Thoracic aorta (tissue), 2 donors: ENCODE measurements around the gene BAZ2B. TPM values are rescaled to one million over a fixed set of nuclear protein-coding genes. Genes with fewer than 3 reads are reported as not detected.
"Not testable (repeated sequence)": the region's sequence is repeated elsewhere in the genome, so short reads cannot be mapped to it uniquely, and the experiment has no call there.

Experiments used
- ATAC-seq: fragments of 150-250 bp; one replicate; pipeline ENCODE4 v1.8.0; 2017; ENCODE audit warnings: low read depth; ENCODE audit not compliant: insufficient number of reproducible peaks, low FRiP score
- DNase-seq: peaks from one replicate; pipeline ENCODE4 v3.0.0-alpha.2; 2020; ENCODE audit warnings: low spot score
- H3K27ac ChIP-seq, 2 donors: fragments of 200-600 bp; sonication (generic); 1 replicate in 1 of 2; 2 replicates in 1 of 2; pipeline ENCODE4 v1.5.1; 2016; ENCODE audit warnings: mild to moderate bottlenecking in 2 of 2, moderate library complexity in 2 of 2
- H3K27me3 ChIP-seq: fragments of 200-600 bp; sonication (generic); replicated peaks from 2 replicates; pipeline ENCODE4 v1.6.0; 2016; ENCODE audit warnings: mild to moderate bottlenecking; ENCODE audit not compliant: insufficient read depth
- H3K36me3 ChIP-seq: fragments of 200-600 bp; sonication (generic); one replicate; pipeline ENCODE4 v1.5.1; 2016
- H3K4me1 ChIP-seq, 2 donors: fragments of 200-600 bp; sonication (generic); 1 replicate in 1 of 2; 2 replicates in 1 of 2; pipeline versions ENCODE4 v1.5.1 to v1.6.0; 2016; ENCODE audit warnings: low read depth in 2 of 2, mild to moderate bottlenecking in 1 of 2; ENCODE audit not compliant: control insufficient read depth in 1 of 2
- H3K4me3 ChIP-seq: fragments of 200-600 bp; sonication (generic); 2 replicates; pipeline ENCODE4 v1.5.1; 2016; ENCODE audit warnings: mild to moderate bottlenecking
- H3K9me3 ChIP-seq: fragments of 200-600 bp; sonication (generic); 2 replicates; pipeline ENCODE4 v1.5.1; 2016
- total RNA-seq, 2 donors: library from RNA; depleted of rRNA; stranded (reverse); fragments of >200 nt; gene quantifications; one replicate each; pipeline versions ENCODE4 v1.1.0 to v1.2.3, GENCODE V29; 2016
- TF ChIP-seq, protein P1 (sequence below): fragments of 200-600 bp; sonication (generic); IDR thresholded peaks from one replicate; pipeline ENCODE4 v1.5.1; 2019; ENCODE audit warnings: antibody characterized with exemption

BAZ2B gene
- total RNA-seq, 2 donors from 2014 or later = 73.8 to 147 TPM

DNA sequence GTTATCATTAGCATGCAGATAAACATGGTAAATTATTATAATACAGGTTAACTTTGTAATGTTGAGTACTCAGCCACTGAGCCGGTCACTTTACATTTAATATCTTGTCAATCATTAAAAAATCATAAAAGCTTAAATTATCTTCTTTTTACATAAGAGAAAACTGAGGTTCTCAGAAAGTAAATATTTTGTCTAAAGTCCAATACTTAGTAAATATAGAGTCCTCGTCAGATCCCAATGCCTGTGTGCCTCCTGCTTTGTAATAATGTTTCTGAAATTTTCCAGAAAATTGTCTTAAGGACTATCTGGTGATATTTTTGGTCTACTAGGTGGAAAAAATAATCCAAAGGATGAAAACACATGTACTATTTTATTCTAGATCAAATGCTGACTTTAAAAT, 213.6 kb downstream of the BAZ2B start:
- Histone ChIP-seq H3K9me3 (no peaks in the 10 kb centered on the region), H3K36me3 (peaks cover 9% of the 10 kb centered on the region), H3K4me3 (no peak overlapping the region), H3K27ac (no peak overlapping the region), H3K27me3 (no peaks in the 10 kb centered on the region), H3K4me1 (no peaks in the 10 kb centered on the region)
- DNase-seq = no peak
- ATAC-seq = no peak
- TF ChIP-seq, protein P1, sequence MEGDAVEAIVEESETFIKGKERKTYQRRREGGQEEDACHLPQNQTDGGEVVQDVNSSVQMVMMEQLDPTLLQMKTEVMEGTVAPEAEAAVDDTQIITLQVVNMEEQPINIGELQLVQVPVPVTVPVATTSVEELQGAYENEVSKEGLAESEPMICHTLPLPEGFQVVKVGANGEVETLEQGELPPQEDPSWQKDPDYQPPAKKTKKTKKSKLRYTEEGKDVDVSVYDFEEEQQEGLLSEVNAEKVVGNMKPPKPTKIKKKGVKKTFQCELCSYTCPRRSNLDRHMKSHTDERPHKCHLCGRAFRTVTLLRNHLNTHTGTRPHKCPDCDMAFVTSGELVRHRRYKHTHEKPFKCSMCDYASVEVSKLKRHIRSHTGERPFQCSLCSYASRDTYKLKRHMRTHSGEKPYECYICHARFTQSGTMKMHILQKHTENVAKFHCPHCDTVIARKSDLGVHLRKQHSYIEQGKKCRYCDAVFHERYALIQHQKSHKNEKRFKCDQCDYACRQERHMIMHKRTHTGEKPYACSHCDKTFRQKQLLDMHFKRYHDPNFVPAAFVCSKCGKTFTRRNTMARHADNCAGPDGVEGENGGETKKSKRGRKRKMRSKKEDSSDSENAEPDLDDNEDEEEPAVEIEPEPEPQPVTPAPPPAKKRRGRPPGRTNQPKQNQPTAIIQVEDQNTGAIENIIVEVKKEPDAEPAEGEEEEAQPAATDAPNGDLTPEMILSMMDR = no peak

DNA sequence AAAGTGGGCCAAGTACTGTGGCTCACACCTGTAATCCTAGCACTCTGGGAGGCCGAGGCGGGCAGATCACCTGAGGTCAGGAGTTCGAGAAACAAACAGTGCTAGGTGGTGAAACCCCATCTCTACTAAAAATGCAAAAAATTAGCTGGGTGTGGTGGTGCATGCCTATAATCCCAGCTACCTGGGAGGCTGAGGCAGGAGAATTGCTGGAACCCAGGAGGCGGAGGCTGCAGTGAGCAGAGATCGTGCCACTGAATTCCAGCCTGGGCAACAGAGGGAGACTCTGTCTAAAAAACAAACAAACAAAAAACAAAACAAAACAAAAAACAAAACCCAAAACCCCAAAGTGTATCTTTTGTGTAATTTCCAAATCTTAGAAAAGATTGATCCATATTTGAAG, 214.2 kb downstream of the BAZ2B start:
- H3K4me3 ChIP-seq, ATAC-seq, DNase-seq, H3K27ac ChIP-seq, H3K4me1 ChIP-seq, H3K36me3 ChIP-seq, H3K27me3 ChIP-seq, H3K9me3 ChIP-seq: not testable (repeated sequence)

DNA sequence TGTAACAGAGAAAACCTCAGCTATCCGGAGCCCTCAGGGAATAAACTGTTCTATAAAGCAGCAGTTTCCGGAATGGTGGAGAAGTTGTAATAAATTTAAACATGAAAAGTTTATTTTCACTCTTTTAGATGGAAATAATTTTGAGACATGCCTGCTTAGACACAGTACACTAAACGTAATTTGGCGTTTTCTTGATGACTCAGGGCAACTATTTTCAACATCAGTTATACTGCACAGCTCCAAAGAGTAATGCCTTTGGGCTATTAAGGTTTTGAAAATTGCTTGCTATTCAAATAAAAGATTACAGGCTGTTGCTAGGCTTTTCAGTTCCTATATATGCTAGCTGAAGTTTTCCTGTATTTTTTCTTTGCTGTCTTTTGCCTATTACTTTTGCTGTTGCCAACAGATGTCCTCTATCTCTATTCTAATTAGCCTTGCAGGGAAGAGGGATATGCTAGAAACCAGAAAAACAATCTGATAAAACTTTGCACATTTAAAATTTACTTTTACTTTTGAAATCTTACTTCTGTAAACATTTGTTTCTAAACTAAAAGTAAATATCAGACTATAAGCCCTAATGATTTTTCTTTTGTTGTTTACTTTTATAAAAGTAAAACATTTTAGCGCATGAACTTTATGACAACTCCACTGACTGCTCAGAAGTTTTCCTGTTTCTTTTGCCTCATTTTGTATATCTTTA, 216.5 kb downstream of the BAZ2B start:
- ATAC-seq = no peak
- Histone ChIP-seq H3K36me3 (peaks cover 6% of the 10 kb centered on the region), H3K4me3 (no peak overlapping the region), H3K4me1 (no peaks in the 10 kb centered on the region), H3K27me3 (no peaks in the 10 kb centered on the region), H3K27ac (no peak overlapping the region), H3K9me3 (no peaks in the 10 kb centered on the region)
- no peak for DNase-seq
- TF ChIP-seq, protein P1 = no peak

DNA sequence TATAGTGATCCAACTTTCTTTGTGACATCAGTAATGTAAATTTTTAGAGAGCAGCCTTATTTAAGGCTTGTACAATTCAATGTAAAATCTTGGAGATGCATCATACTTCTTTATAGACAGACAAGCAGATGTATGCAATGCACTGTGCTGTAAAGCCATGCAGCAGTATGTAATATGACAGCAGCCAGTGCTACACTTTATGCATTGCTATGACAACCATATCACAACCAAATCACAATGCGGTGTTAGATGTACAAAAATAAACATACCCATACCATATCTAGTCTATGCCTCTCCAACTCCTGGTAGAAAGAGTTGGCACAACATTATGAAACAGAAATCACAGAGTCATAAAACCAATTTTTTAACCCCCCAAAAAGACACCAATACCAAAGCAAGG, 219.5 kb downstream of the BAZ2B start:
- Histone ChIP-seq H3K27ac (no peak overlapping the region), H3K9me3 (no peaks in the 10 kb centered on the region), H3K4me3 (no peak overlapping the region), H3K27me3 (no peaks in the 10 kb centered on the region), H3K36me3 (peaks cover 4% of the 10 kb centered on the region), H3K4me1 (peaks cover 2 to 8% of the 10 kb centered on the region in 2 donors)
- ATAC-seq = no peak
- no peak for DNase-seq
- TF ChIP-seq, protein P1 = no peak

DNA sequence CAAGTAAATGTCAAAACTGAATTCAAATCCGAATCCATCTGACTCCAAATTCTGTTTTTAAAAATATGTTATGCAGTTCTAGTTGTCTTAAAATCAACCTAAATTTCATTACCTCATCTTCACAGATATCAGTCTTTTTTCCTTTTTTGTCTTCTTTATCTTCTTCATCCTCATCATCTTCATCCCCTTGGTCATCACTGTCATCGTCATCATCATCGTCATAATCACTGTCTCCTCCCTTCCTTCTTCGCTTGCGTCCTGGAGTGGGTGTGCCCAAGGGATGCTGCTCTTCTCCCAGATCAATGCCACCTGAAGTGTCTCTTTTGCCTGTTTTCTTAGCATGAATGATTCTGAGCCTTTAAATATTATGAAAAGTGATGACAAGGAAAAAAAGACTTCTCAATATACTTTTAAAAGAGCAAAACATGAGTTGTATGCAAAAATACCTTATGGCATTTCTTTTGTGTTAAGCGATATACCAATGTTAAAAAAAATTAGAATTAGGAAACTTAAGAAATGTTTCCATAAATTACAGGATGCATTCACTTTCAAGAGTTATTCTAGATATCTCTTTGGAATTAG, 233.8 kb downstream of the BAZ2B start:
- H3K36me3 ChIP-seq = peaks cover 8% of the 10 kb centered on the region
- DNase-seq (no peak), ATAC-seq (no peak)
- no peaks in the 10 kb centered on the region for H3K9me3 ChIP-seq
- TF ChIP-seq, protein P1 = no peak
- H3K27ac ChIP-seq = no peak overlapping the region
- no peak overlapping the region for H3K4me3 ChIP-seq
- H3K27me3 ChIP-seq = no peaks in the 10 kb centered on the region
- H3K4me1 ChIP-seq = no peaks in the 10 kb centered on the region
